ELF-1 (cell line): ENCODE results near the gene OSBPL5.
"Not testable (repeated sequence)": the region's sequence is repeated elsewhere in the genome, so short reads cannot be mapped to it uniquely, and the experiment has no call there.

ENCODE experiments used
- DNase-seq: peaks from one replicate; pipeline ENCODE4 v3.0.0-alpha.2; 2016; ENCODE audit warnings: low read depth, low spot score

Gene OSBPL5

GRCh38 chr11:3085052-3085451 lies 80.1 kb downstream of the OSBPL5 start:
- DNase-seq: no peak

- no peak for DNase-seq
These were observed 81.8 kb downstream of the OSBPL5 start for GRCh38 chr11:3083321-3083720.

- no peak for DNase-seq
These were observed 83.7 kb downstream of the OSBPL5 start for GRCh38 chr11:3081386-3081751.

- DNase-seq: no peak
These were observed 84.3 kb downstream of the OSBPL5 start for GRCh38 chr11:3080733-3081385.

GRCh38 chr11:3080104-3080503 lies 85.0 kb downstream of the OSBPL5 start:
- no peak for DNase-seq

- no peak for DNase-seq
These were observed 87.2 kb downstream of the OSBPL5 start for GRCh38 chr11:3077846-3078440.

GRCh38 chr11:3077189-3077836 lies 87.8 kb downstream of the OSBPL5 start:
- DNase-seq: no peak

GRCh38 chr11:3074912-3075589 lies 90.1 kb downstream of the OSBPL5 start:
- no peak for DNase-seq

GRCh38 chr11:3073029-3073435 lies 92.1 kb downstream of the OSBPL5 start:
- no peak for DNase-seq

- DNase-seq: no peak
These were observed 95.7 kb downstream of the OSBPL5 start for GRCh38 chr11:3069425-3069824.

- not testable (repeated sequence) for DNase-seq
These were observed 98.8 kb downstream of the OSBPL5 start for GRCh38 chr11:3066308-3066707.

GRCh38 chr11:3064709-3065108 lies 100.4 kb downstream of the OSBPL5 start:
- DNase-seq: not testable (repeated sequence)

- DNase-seq: peak; percentile 85
These were observed 101.2 kb downstream of the OSBPL5 start for GRCh38 chr11:3063876-3064275.

- DNase-seq: not testable (repeated sequence)
These were observed 101.7 kb downstream of the OSBPL5 start for GRCh38 chr11:3063432-3063831.

- no peak for DNase-seq
These were observed 104.6 kb downstream of the OSBPL5 start for GRCh38 chr11:3060436-3061025.

GRCh38 chr11:3058753-3059664 lies 106.1 kb downstream of the OSBPL5 start:
- peak; percentile 63 for DNase-seq

GRCh38 chr11:3057069-3057963 lies 107.8 kb downstream of the OSBPL5 start, which contains the start of gene CARS1:
TSS of gene CARS1 (minus strand) at chr11:3057423. CDS start at chr11:3057367, 56 bp downstream.
- peak; percentile 97 for DNase-seq

GRCh38 chr11:3056296-3057068 lies 108.6 kb downstream of the OSBPL5 start:
- peak; percentile 43 for DNase-seq

GRCh38 chr11:3055891-3056290 lies 109.2 kb downstream of the OSBPL5 start:
- DNase-seq: no peak
